HepG2 (cell line): ENCODE measurements around the gene UGT2A3. TPM values are rescaled to one million over a fixed set of nuclear protein-coding genes. Genes with fewer than 3 reads are reported as not detected.

Experiments used
- ATAC-seq: fragments of 200-7000 bp; cut with Tn5 transposase; 3 replicates; pipeline ENCODE4 v1.9.1; 2020; ENCODE audit warnings: mild to moderate bottlenecking, moderate library complexity
- Bru-seq: library from RNA; stranded (reverse); fragments of 400-500 nt; gene quantifications from one replicate; lab custom pipeline; 2021; lab: Mats Ljungman, UMichigan
- BruChase-seq, 2 experiments: library from RNA; stranded (reverse); fragments of 400-500 nt; gene quantifications; one replicate each; lab custom pipeline; 2021; lab: Mats Ljungman, UMichigan
- BruUV-seq: library from RNA; stranded (reverse); fragments of 400-500 nt; replicated peaks from 2 replicates; lab custom pipeline; 2021; lab: Mats Ljungman, UMichigan
- CTCF ChIA-PET: fragments of 300-600 bp; formaldehyde crosslinking; extraction: SDS; loops from one replicate; lab custom pipeline; 2021; ENCODE audit warnings: low total read pairs, inconsistent platforms, low intra/inter-chr PET ratio; lab: Yijun Ruan, JAX
- POLR2A ChIA-PET: fragments of 350-600 bp; sonication (Branson Sonifier 250); formaldehyde crosslinking; loops from one replicate; lab custom pipeline; 2020; ENCODE audit warnings: antibody characterized with exemption, inconsistent platforms; lab: Yijun Ruan, JAX
- DNase-seq: peaks from one replicate; pipeline ENCODE4 v3.0.0-alpha.2; 2015; ENCODE audit warnings: low spot score
- FAIRE-seq: peaks from 3 replicates; lab custom pipeline; 2011; peaks lifted over from hg19 to GRCh38; lab: Jason Lieb, UNC
- H2AFZ ChIP-seq: one replicate; pipeline ENCODE4 v1.6.1; 2011; ENCODE audit warnings: low read length, inconsistent platforms
- H3K27ac ChIP-seq: fragments of 300-600 bp; 3 replicates; pipeline ENCODE4 v1.8.0; 2011; ENCODE audit warnings: mixed run types, mild to moderate bottlenecking, mixed read lengths, low read length, inconsistent platforms; ENCODE audit not compliant: insufficient read depth; ENCODE audit errors: extremely low read length
- H3K27me3 ChIP-seq, 2 experiments: fragments of 200-600 bp in 1 of 2; 2 replicates in 1 of 2; 3 replicates in 1 of 2; pipeline versions ENCODE4 v1.6.0 to v1.8.0; 2011; ENCODE audit warnings: low read length in 2 of 2, mild to moderate bottlenecking in 2 of 2, moderate library complexity in 2 of 2, inconsistent platforms in 1 of 2; ENCODE audit not compliant: insufficient read depth in 2 of 2, control insufficient read depth in 1 of 2
- H3K36me3 ChIP-seq, 2 experiments: fragments of 200-600 bp in 1 of 2; replicated peaks in 1 of 2; 2 replicates in 1 of 2; 3 replicates in 1 of 2; pipeline versions ENCODE4 v1.5.1 to v1.8.0; 2011; ENCODE audit warnings: low read length in 2 of 2, inconsistent platforms in 1 of 2; ENCODE audit not compliant: insufficient read depth in 2 of 2, control insufficient read depth in 1 of 2
- H3K4me1 ChIP-seq: 2 replicates; pipeline ENCODE4 v1.5.1; 2012; ENCODE audit warnings: low read length, inconsistent platforms; ENCODE audit not compliant: insufficient read depth
- H3K4me2 ChIP-seq: 2 replicates; pipeline ENCODE4 v1.6.0; 2011; ENCODE audit warnings: low read depth, low read length, inconsistent platforms
- H3K4me3 ChIP-seq, 3 experiments: fragments of 200-600 bp in 1 of 3; sonication (generic), shearing (Covaris generic) in 1 of 3; replicated peaks in 1 of 3; 2 replicates each; pipeline ENCODE4 v1.5.1; 2011 to 2016; ENCODE audit warnings: low read length in 3 of 3, inconsistent platforms in 2 of 3, low read depth in 2 of 3, mild to moderate bottlenecking in 2 of 3, control low read depth in 1 of 3, mixed read lengths in 1 of 3; ENCODE audit not compliant: insufficient read depth in 1 of 3
- H3K79me2 ChIP-seq: one replicate; pipeline ENCODE4 v1.6.1; 2011; ENCODE audit warnings: low read length, inconsistent platforms; ENCODE audit not compliant: insufficient read depth
- H3K9ac ChIP-seq: 2 replicates; pipeline ENCODE4 v1.6.0; 2011; ENCODE audit warnings: mild to moderate bottlenecking, low read depth, low read length, inconsistent platforms; ENCODE audit not compliant: insufficient read depth
- H3K9me3 ChIP-seq: 2 replicates; pipeline ENCODE4 v1.5.1; 2012; ENCODE audit warnings: mild to moderate bottlenecking, low read length
- H4K20me1 ChIP-seq: 2 replicates; pipeline ENCODE4 v1.6.0; 2011; ENCODE audit warnings: inconsistent platforms, mild to moderate bottlenecking, low read length, moderate library complexity; ENCODE audit not compliant: insufficient read depth
- CREB1 ChIP-seq, 2 experiments: fragments of 450-650 bp in 1 of 2; IDR thresholded peaks; 2 replicates each; pipeline ENCODE4 v1.6.1; 2016 to 2017; ENCODE audit warnings: control low read depth in 1 of 2, mild to moderate bottlenecking in 1 of 2, missing compliant biosample characterization in 1 of 2, missing genetic modification characterization in 1 of 2
- CREM ChIP-seq, 2 experiments: sonication (generic) in 1 of 2; formaldehyde crosslinking in 1 of 2; IDR thresholded peaks; 2 replicates each; pipeline versions ENCODE4 v1.4.0 to v1.6.1; 2016 to 2020; ENCODE audit warnings: antibody characterized with exemption in 1 of 2, mild to moderate bottlenecking in 1 of 2, missing genetic modification reagents in 1 of 2
- EZH2 ChIP-seq: conservative IDR thresholded peaks from 2 replicates; pipeline ENCODE4 v1.6.1; 2012; ENCODE audit warnings: mild to moderate bottlenecking, low read depth, low read length, moderate library complexity
- FOXC1 ChIP-seq: sonication (generic); formaldehyde crosslinking; IDR thresholded peaks from 2 replicates; pipeline ENCODE4 v1.8.0; 2022; ENCODE audit warnings: mild to moderate bottlenecking, missing genetic modification reagents, borderline replicate concordance
- GFI1 ChIP-seq: sonication (generic); formaldehyde crosslinking; IDR thresholded peaks from 2 replicates; pipeline ENCODE4 v1.5.0; 2020; ENCODE audit warnings: missing genetic modification reagents, mild to moderate bottlenecking, borderline replicate concordance
- MXD4 ChIP-seq: IDR thresholded peaks from 2 replicates; pipeline ENCODE4 v1.6.1; 2016; ENCODE audit warnings: mild to moderate bottlenecking, missing biosample characterization, missing genetic modification reagents
- NR2F2 ChIP-seq: IDR thresholded peaks from 2 replicates; pipeline ENCODE4 v1.6.1; 2012; ENCODE audit warnings: low read depth, inconsistent platforms, borderline replicate concordance
- PRDM10 ChIP-seq: sonication (generic); formaldehyde crosslinking; IDR thresholded peaks from 2 replicates; pipeline ENCODE4 v1.4.0; 2020; ENCODE audit warnings: low read depth, missing genetic modification reagents
- ZBTB1 ChIP-seq: sonication (generic); formaldehyde crosslinking; IDR thresholded peaks from 2 replicates; pipeline ENCODE4 v1.4.0; 2020; ENCODE audit warnings: missing genetic modification reagents, borderline replicate concordance
- ZMYM3 ChIP-seq: sonication (generic); formaldehyde crosslinking; IDR thresholded peaks from 2 replicates; pipeline ENCODE4 v1.5.1; 2020; ENCODE audit warnings: mild to moderate bottlenecking, missing genetic modification reagents
- ZMYM4 ChIP-seq: sonication (generic); formaldehyde crosslinking; IDR thresholded peaks from 2 replicates; pipeline ENCODE4 v1.8.1; 2023; ENCODE audit warnings: mild to moderate bottlenecking, missing genetic modification reagents
- ZNF264 ChIP-seq: sonication (generic); formaldehyde crosslinking; IDR thresholded peaks from 2 replicates; pipeline ENCODE4 v1.4.0; 2020; ENCODE audit warnings: missing genetic modification reagents
- ZNF850 ChIP-seq: sonication (generic); formaldehyde crosslinking; conservative IDR thresholded peaks from 2 replicates; pipeline ENCODE4 v1.9.0; 2021; ENCODE audit warnings: mild to moderate bottlenecking, missing genetic modification reagents
- WGBS: methylation state at CpG from one replicate; pipeline ENCODE4 v1.1.6; 2017; ENCODE audit warnings: low lambda C conversion rate; 5-methylcytosine and 5-hydroxymethylcytosine counted together
- in situ Hi-C: cut with HindIII; loops from 2 replicates; pipeline ENCODE4 v1.10.0; 2017; ENCODE audit warnings: low pct_unique_long_range_greater_than_20kb; ENCODE audit not compliant: extremely low pct_ligation_motif_present
- intact Hi-C: fragments of 100-400 bp; cut with micrococcal nuclease; formaldehyde crosslinking; loops from one replicate; pipeline ENCODE4 v1.10.0; 2022; ENCODE audit not compliant: unreplicated experiment
- long read RNA-seq, 2 experiments: library from RNA in 1 of 2; library from polyadenylated mRNA in 1 of 2; stranded (forward) in 1 of 2; unstranded in 1 of 2; transcript quantifications; one replicate each; pipeline ENCODE4 v2.0.0, GENCODE V29; 2019 to 2022
- polyA minus RNA-seq, 3 experiments: library from RNA; depleted of rRNA, polyadenylated mRNA; stranded (reverse); fragments of >200 nt; gene quantifications; 2 replicates each; pipeline ENCODE4 v1.2.3, GENCODE V29; 2011; ENCODE audit warnings: low replicate concordance in 1 of 3
- polyA plus RNA-seq, 8 experiments: library from polyadenylated mRNA; depleted of rRNA in 3 of 8; stranded (reverse) in 7 of 8; unstranded in 1 of 8; fragments of >200 nt; fragmentation: Illumina TruSeq in 4 of 8; extraction: Trizol in 4 of 8; gene quantifications; 2 replicates each; pipeline versions ENCODE4 v1.2.1 to v1.2.3, GENCODE V29; 2011 to 2016; ENCODE audit warnings: low read depth in 4 of 8, missing spikeins in 1 of 8, mixed read lengths in 1 of 8; ENCODE audit not compliant: insufficient read depth in 1 of 8
- total RNA-seq, 5 experiments: library from RNA; depleted of rRNA; stranded (reverse); fragments of >200 nt; fragmentation: Illumina TruSeq; extraction: Trizol; gene quantifications; 2 replicates each; pipeline ENCODE4 v1.2.3, GENCODE V29; 2016; ENCODE audit warnings: low read depth in 1 of 5

Gene UGT2A3
- 74.1 and 97.2 TPM in 2 replicates for total RNA-seq (2016; rRNA removed; fragmentation: Illumina TruSeq; extraction: Trizol)
- total RNA-seq (2016; cell fraction: cytosol; rRNA removed; fragmentation: Illumina TruSeq; extraction: Trizol; ENCODE audit: low read depth) = 6.3 and 6.5 TPM in 2 replicates
- total RNA-seq (2016; cell fraction: insoluble cytoplasmic fraction; rRNA removed; fragmentation: Illumina TruSeq; extraction: Trizol) = 73.2 and 99.5 TPM in 2 replicates
- 17.5 and 20.7 TPM in 2 replicates for total RNA-seq (2016; cell fraction: membrane; rRNA removed; fragmentation: Illumina TruSeq; extraction: Trizol)
- 94.2 and 98.1 TPM in 2 replicates for total RNA-seq (2016; cell fraction: nucleus; rRNA removed; fragmentation: Illumina TruSeq; extraction: Trizol)
- 61.3 and 61.4 TPM in 2 replicates for polyA plus RNA-seq (2011; rRNA removed)
- polyA plus RNA-seq (2011; cell fraction: cytosol; rRNA removed) = 22.5 and 53.3 TPM in 2 replicates
- 14.1 and 24.7 TPM in 2 replicates for polyA plus RNA-seq (2011; cell fraction: nucleus; rRNA removed)
- 55.5 and 59.1 TPM in 2 replicates for polyA plus RNA-seq (2012)
- 3.0 and 3.5 TPM in 2 replicates for polyA plus RNA-seq (2016; cell fraction: cytosol; fragmentation: Illumina TruSeq; extraction: Trizol; ENCODE audit: low read depth)
- polyA plus RNA-seq (2016; cell fraction: insoluble cytoplasmic fraction; fragmentation: Illumina TruSeq; extraction: Trizol; ENCODE audit: low read depth) = 48.3 and 56.0 TPM in 2 replicates
- 6.8 and 8.4 TPM in 2 replicates for polyA plus RNA-seq (2016; cell fraction: membrane; fragmentation: Illumina TruSeq; extraction: Trizol; ENCODE audit: low read depth)
- 79.8 and 82.7 TPM in 2 replicates for polyA plus RNA-seq (2016; cell fraction: nucleus; fragmentation: Illumina TruSeq; extraction: Trizol; ENCODE audit: insufficient read depth, low read depth)
- 21.0 TPM in 1 of 2 replicates, not detected in the other for polyA minus RNA-seq (2011; rRNA and poly(A)+ RNA removed; ENCODE audit: low replicate concordance)
- 30.6 and 42.4 TPM in 2 replicates for polyA minus RNA-seq (2011; cell fraction: cytosol; rRNA and poly(A)+ RNA removed)
- 35.9 and 55.9 TPM in 2 replicates for polyA minus RNA-seq (2011; cell fraction: nucleus; rRNA and poly(A)+ RNA removed)
- percentile 99 among the genes with signal in this experiment for Bru-seq, nascent RNA
- BruChase-seq, experiment 1, labeled RNA remaining after a 6-hour chase = percentile 94 among the genes with signal in this experiment
- percentile 90 among the genes with signal in this experiment for BruChase-seq, experiment 2, labeled RNA remaining after a 2-hour chase
- long read RNA-seq, experiment 1, transcript UGT2A3-201 (6 exons, 2,965 nt) = major isoform, 25 of 35 reads
- long read RNA-seq, experiment 1, partial matches to known transcripts = 2 of 35 reads
- long read RNA-seq, experiment 1, other reads (novel, unspliced or antisense) = 8 of 35 reads
- long read RNA-seq, experiment 2, transcript UGT2A3-201 (6 exons, 2,965 nt) = major isoform, 9 of 75 reads
- long read RNA-seq, experiment 2, partial matches to known transcripts = 0 of 75 reads
- long read RNA-seq, experiment 2, other reads (novel, unspliced or antisense) = 66 of 75 reads

GRCh38 chr4:68951078-68951805 lies at the start of gene UGT2A3:
UGT2A3 (minus strand) TSS chr4:68951804; CDS start chr4:68951760, 44 bp downstream.
- FAIRE-seq = peak; percentile 30
- no peaks in the 10 kb centered on the region for H3K36me3 ChIP-seq
- peak within 1 kb of the TSS; percentile 92 for H3K27ac ChIP-seq
- DNase-seq = peak; percentile 99
- peak within 1 kb of the TSS; percentile 81 for H3K9ac ChIP-seq
- 20% methylated on average over 5 of the region's 5 CpGs for WGBS
- H3K4me2 ChIP-seq = peak within 1 kb of the TSS; percentile 75
- in situ Hi-C loops = no loop called here
- TSS peak; percentile 71 for BruUV-seq
- intact Hi-C loops = loop anchor here (1.0 to 10.0 kb wide), 9 partner anchors 69 to 452 kb away; partner anchors contain the start of genes UGT2B10 and UGT2B7
- H3K27me3 ChIP-seq = no peaks in the 10 kb centered on the region
- peaks cover 46% of the 10 kb centered on the region for H3K79me2 ChIP-seq
- no peaks in the 10 kb centered on the region for H4K20me1 ChIP-seq
- no peak within 1 kb of the TSS for H2AFZ ChIP-seq
- peaks cover 77% of the 10 kb centered on the region for H3K4me1 ChIP-seq
- ChIA-PET POLR2A (interaction anchor here (0.9 to 5.1 kb wide), 25 partner anchors 8 to 295 kb away, joined by 3 to 62 read pairs (median 8); partner anchors contain the start of genes UGT2B10 and UGT2B7), CTCF (no interaction called here)
- H3K9me3 ChIP-seq = no peaks in the 10 kb centered on the region
- peak within 1 kb of the TSS; percentile 59 to 93 (median 70); a peak in 5 of 6 replicates for H3K4me3 ChIP-seq
- peak; percentile 91 for ATAC-seq
- TF ChIP-seq PRDM10 (CRISPR knock-in tag) = peak; percentile 56; the same call in 1 of the 2 replicates
- peak; percentile 70 for TF ChIP-seq CREB1 (IDR thresholded peaks at IDR 0.05)
- TF ChIP-seq CREB1 (CRISPR knock-in tag; IDR thresholded peaks at IDR 0.05) = peak; percentile 63
- peak; percentile 82; the same call in 1 of the 2 replicates for TF ChIP-seq FOXC1 (CRISPR knock-in tag)
- no peak; the same call in 1 of the 2 replicates for TF ChIP-seq MXD4 (CRISPR knock-in tag)
- peak; percentile 69 for TF ChIP-seq NR2F2
- 0 out of 2 replicates have a peak, but pooled peaks have one; percentile 83 for TF ChIP-seq ZNF264 (CRISPR knock-in tag)
- no peak for TF ChIP-seq ZBTB1
- 0 out of 2 replicates have a peak, but pooled peaks have one; percentile 41 for TF ChIP-seq ZMYM3 (CRISPR knock-in tag)
- no peak for TF ChIP-seq EZH2
- TF ChIP-seq CREM (IDR thresholded peaks at IDR 0.05) = peak; percentile 77
- TF ChIP-seq CREM (CRISPR knock-in tag; IDR thresholded peaks at IDR 0.05) = no peak
- TF ChIP-seq ZNF850 (CRISPR knock-in tag) = no peak
- peak; percentile 50; the same call in 1 of the 2 replicates for TF ChIP-seq GFI1 (CRISPR knock-in tag)
- peak; percentile 98 for TF ChIP-seq ZMYM4 (CRISPR knock-in tag)
